Subcutaneous adipose tissue (tissue), 4 donors: ENCODE data around the gene BAHCC1. TPM values are rescaled to one million over a fixed set of nuclear protein-coding genes. Genes with fewer than 3 reads are reported as not detected.

ENCODE experiments used
- total RNA-seq, 4 donors: library from RNA; depleted of rRNA; stranded (reverse); fragments of >200 nt; gene quantifications; one replicate each; pipeline ENCODE4 v1.1.0, GENCODE V29; 2016
- TF ChIP-seq, protein P1 (sequence below): fragments of 450-650 bp; IDR thresholded peaks from one replicate; pipeline ENCODE4 v1.5.1; 2016; ENCODE audit warnings: low read depth, mild to moderate bottlenecking, control low read depth, antibody characterized with exemption, moderate library complexity

The BAHCC1 gene
- total RNA-seq, 4 donors from 2014 or later, result 2.6 to 24.1 (median 5.7) TPM

DNA sequence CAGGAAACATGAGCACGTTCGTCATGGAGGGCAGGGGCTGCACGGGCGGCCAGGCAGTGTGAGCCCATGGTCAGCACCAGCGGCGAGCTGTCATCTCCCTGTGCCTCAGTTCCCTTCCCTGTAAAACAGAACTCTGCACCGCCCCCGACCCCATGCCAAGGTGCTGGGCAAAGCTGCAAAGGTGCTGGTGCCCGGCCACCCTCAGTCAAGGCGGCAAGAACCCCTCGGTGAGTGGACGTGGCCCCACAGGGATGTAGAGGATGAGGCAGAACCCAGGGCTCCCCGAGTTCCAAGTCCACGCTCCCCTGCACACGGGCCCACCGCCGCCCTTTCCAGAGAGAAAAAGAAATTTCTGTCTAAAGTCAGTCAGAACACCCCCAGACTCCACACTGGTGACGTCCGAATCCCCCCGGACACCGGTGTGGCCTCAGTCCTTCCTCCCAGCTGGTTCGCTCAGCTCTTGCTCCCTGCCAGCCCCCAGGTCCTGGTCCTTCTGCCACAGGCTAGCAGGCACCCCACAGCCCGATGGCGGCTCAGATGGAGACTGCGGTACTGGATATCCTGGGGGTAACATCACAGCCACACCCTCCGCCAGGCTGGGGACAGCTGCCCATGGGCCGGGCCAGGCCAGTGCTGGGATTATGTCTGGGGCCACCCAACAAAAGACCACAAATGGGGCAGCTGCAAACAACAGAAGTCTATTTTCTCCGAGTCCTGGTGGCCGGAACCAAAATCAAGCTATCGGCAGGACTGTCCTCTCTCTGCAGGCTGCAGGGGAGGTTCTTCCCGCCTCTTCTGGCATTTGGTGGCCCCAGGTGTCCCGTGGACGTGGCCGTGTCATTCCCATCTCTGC is 14.4 kb upstream of the BAHCC1 start:
- TF ChIP-seq, protein P1, sequence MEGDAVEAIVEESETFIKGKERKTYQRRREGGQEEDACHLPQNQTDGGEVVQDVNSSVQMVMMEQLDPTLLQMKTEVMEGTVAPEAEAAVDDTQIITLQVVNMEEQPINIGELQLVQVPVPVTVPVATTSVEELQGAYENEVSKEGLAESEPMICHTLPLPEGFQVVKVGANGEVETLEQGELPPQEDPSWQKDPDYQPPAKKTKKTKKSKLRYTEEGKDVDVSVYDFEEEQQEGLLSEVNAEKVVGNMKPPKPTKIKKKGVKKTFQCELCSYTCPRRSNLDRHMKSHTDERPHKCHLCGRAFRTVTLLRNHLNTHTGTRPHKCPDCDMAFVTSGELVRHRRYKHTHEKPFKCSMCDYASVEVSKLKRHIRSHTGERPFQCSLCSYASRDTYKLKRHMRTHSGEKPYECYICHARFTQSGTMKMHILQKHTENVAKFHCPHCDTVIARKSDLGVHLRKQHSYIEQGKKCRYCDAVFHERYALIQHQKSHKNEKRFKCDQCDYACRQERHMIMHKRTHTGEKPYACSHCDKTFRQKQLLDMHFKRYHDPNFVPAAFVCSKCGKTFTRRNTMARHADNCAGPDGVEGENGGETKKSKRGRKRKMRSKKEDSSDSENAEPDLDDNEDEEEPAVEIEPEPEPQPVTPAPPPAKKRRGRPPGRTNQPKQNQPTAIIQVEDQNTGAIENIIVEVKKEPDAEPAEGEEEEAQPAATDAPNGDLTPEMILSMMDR, result no peak

DNA sequence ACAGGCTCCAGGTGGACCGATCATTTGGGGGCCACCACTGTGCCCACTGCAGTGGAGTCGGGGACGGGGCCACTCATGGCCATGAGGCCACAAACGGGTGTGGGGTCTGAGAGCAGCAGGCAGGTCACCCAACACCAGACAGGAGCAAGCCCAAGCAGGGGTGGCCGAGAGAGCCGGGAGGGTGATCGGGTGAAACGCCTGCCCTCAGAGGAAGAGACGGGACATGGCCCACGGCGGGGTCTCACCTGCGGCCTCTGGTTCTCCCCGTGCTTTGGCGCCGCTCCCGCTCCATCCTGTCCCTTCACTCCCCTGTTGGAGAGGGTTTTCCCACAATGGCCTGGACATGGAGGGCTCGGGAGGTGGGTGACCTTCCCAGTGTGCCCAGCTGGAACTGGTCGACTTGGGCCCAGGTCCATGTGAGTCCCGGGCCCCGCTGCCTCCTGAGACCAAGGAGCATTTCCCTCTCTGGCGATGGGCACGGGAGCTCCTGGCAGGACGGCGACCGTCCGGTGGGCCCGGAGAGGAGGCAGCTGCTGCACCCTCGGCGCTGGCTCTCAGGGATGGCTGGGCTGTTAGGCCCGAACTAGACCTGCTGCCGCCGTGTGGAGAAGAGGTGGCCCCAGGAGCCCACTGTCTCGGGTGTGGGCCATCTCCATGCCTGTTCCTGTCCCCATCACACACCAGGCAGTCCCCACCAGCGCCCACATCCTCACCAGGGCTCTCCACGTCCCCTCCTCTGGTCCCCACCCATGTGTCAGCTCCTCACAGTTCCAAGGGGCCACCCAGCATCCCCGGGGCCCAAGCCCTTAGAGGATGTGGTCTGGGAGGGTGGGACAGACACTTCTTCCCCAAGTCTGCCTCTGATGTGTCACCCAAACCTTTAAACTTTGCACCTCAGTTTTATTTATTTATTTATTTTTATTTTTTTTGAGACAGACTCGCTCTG is 13.4 kb upstream of the BAHCC1 start:
- TF ChIP-seq, protein P1, result no peak

DNA sequence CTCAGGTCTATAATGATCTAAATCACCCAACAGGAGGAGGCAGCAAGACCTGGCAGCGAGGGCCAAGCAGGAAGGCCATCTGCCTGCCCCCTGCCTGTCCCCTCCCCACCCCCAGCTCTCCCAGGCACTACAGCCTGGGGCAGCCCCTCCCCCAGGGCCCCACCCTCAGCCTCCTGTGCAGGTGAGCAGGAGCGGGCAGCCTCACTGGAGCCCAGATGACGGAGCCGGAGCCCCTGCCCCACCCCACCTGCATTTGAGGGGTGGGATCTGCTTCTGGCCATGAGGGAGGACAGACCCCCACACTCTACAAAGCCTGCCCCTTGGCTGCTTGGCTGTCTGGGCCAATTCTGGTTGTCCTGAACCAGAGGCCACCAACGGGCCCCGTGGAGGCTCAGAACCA is 12.4 kb upstream of the BAHCC1 start:
- TF ChIP-seq, protein P1, result no peak

DNA sequence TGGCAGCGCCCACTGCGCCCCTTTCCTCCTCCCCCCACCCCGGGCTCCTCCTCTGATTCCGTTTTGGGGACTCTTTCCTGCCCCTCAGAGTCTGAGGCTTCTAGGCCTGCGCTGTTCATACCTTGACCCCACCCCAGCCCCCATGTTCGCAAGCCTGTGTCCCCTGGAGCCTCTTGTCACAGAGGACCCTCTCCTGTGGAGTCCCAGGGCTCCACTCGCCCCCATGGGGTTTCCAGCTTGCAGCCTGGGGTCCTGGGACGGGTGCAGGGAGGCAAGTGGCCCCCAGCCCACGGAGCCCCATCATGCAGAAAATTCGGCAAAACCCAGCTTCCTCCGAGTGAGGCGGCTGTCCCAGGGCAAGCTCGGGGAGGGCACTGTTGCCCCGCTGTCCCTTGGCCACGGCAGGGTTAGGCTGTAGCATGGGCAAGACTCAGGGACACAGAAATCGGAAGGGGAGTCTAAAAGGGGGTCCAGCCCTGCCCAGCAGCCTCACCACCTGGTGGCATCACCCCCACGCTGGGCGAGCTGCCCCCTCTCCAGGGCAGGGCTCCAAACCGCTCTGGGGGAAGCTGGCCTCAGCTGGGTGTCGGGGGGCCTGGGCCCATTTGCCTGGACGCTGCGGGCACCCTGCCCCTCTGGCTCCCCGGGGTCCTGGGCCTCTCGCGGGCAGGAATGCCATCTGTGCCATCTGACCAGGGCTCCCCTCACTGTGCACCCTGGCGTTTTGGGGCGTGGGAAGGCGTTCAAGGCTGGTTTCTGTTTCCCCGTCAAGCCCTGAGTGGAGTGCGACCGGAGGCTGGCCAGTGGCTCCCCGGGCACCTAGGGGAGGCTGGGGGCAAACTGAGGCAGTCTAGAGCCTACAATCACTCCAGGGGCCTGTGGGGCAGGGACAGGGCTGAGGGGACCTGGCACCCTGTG is 11.5 kb upstream of the BAHCC1 start:
- TF ChIP-seq, protein P1, result no peak

DNA sequence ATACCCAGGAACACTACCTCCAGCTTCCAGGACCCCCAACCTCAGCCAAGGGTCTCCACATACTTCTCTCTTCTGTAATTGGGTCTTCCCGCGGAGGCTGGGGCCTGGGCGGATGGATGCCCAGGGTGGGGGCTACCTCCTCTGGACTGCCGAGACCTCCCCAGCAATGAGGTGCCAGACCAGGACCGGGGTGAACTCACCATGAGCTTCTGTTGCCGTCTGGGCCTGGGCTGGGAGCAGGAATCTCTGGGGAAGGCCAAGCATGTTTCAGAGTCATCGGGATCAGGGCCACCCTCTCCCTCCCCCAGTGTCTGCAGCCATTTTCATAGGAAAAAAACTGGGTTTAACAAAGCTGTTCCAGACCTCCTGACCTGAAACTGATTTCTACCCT is 10.3 kb upstream of the BAHCC1 start:
- TF ChIP-seq, protein P1, result no peak

DNA sequence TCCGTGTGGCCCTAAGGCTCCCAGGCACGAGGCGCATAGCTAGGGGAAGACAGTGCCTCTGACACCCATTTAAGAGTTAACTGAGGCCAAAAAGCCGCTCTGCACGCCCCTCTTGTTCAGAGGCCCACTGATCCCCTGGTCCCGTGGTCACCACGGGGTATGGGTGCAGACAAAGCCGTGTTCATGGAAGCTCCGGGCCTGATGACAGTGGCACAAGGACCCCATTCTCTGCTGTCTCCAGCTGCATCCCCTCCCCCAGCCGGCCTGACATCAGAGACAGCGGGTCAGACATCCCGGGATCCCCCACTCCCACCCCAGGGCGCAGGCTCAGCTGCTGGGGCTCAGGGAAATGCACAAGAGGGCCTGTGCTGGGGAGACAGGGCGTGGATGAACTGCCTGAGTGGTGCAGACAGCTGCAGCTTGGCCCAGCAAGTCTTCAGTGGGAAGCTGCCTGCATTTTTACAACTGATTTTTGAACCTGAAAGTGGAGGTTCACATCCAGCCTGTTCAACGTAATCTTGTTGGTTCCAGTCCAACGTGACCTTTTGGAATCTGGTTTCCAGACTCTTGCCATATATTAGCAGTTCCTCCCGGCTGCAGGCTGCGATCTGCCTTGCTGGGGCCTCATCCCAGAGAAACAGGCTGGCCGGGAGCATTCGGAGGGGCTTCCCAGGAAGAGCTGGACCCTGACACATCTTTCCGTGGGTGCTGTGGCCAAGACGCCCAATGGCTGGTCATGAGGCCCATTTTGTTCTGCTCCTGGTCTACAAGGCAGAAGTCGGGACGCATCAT is 9.7 kb upstream of the BAHCC1 start:
- TF ChIP-seq, protein P1, result no peak
